Pancreas (tissue), 10 donors: ENCODE results near the gene MAP2. TPM values are rescaled to one million over a fixed set of nuclear protein-coding genes. Genes with fewer than 3 reads are reported as not detected.

Experiments
- ATAC-seq, 4 donors: fragments of 200-7000 bp; cut with Tn5 transposase; one replicate each; pipeline versions ENCODE4 v1.8.0 to v1.9.1; 2020; ENCODE audit warnings: mild to moderate bottlenecking in 4 of 4, moderate library complexity in 4 of 4
- DNase-seq, 6 donors: peaks; one replicate each; pipeline ENCODE4 v3.0.0-alpha.2; 2020
- FAIRE-seq: peaks from 2 replicates; lab custom pipeline; 2012; peaks lifted over from hg19 to GRCh38; lab: Jason Lieb, UNC
- H3K27ac ChIP-seq, 4 donors: fragments of 200-600 bp; sonication (generic); 1 replicate in 3 of 4; 2 replicates in 1 of 4; pipeline versions ENCODE4 v1.5.0 to v1.8.0; 2020
- H3K27me3 ChIP-seq, 4 donors: fragments of 200-600 bp; one replicate each; pipeline ENCODE4 v1.8.0; 2021
- H3K36me3 ChIP-seq, 3 donors: fragments of 200-600 bp; sonication (generic) in 1 of 3; one replicate each; pipeline versions ENCODE4 v1.5.0 to v1.8.0; 2020 to 2021
- H3K4me1 ChIP-seq, 3 donors: fragments of 200-600 bp; one replicate each; pipeline ENCODE4 v1.8.0; 2021
- H3K4me3 ChIP-seq, 4 donors: fragments of 200-600 bp; sonication (generic) in 2 of 4; one replicate each; pipeline versions ENCODE4 v1.5.0 to v1.8.0; 2020 to 2021
- H3K9me3 ChIP-seq, 4 donors: fragments of 200-600 bp; one replicate each; pipeline ENCODE4 v1.8.0; 2021
- WGBS, 2 donors: extraction: QIAGEN DNeasy Blood & Tissue Kit; methylation state at CpG; one replicate each; pipeline ENCODE4 v1.1.7; 2013; 5-methylcytosine and 5-hydroxymethylcytosine counted together
- intact Hi-C, 3 donors: fragments of 100-400 bp; cut with DNase I; formaldehyde crosslinking; loops; one replicate each; pipeline versions ENCODE4 v1.11.1 to v1.14.2; 2022
- polyA plus RNA-seq, 2 donors: library from polyadenylated mRNA; stranded (reverse); fragments of 200-250 nt; gene quantifications; one replicate each; pipeline ENCODE4 v1.2.3, GENCODE V29; 2013
- total RNA-seq, 6 donors: library from RNA; stranded (reverse); fragmentation: NEBNext Ultra II Directional in 4 of 6; extraction: Animal tissue kit (Norgen Biotek cat#: 25700) in 4 of 6; gene quantifications; one replicate each; pipeline versions ENCODE4 v1.2.1 to v1.2.4, GENCODE V29; 2021 to 2023
- TF ChIP-seq, protein P1 (sequence below), 4 donors: fragments of 200-600 bp; sonication (generic) in 3 of 4; IDR thresholded peaks; one replicate each; pipeline versions ENCODE4 v1.5.0 to v1.8.0; 2021; ENCODE audit warnings: antibody characterized with exemption in 4 of 4
- donor health status: healthy with polysubstance abuse.
- donor health status: DM: no; HTN: no; CAD: no; lungs with moderate emphysema.
- donor health status: DM: no; HTN: no; CAD: no.
- donor health status: control.
- donor health status: control.
- donor health status: Bipolar disorder and iron deficiency.
- donor health status: DM: yes; HTN: yes; CAD: no.
- donor health status: DM: no; HTN: no; CAD: no.
- donor health status: DM: no; HTN: no; CAD: no.
- donor health status: DM: yes; HTN: yes; CAD: no.

The MAP2 gene
- total and polyA plus RNA-seq, 8 donors: 6.9 to 23.9 (median 11.2) TPM

DNA sequence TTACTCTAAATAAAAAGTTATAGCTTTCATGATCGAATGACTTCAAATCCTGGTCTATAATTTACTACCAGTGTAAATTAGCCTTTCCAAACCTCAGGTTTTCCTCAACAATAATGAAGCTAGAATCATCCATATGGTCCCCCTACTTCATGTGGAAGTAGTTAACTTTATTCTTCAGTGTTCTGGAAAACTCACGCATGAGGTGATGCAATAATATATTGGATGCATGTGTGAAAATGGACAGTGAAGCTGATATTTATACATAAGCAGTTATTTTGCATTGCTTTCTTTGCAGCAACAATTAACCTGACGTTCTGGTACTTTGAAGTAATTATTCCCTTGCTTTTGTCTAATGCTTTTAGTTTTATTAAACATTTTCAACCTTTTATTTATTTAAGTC, 329.2 kb downstream of the MAP2 start:
- FAIRE-seq (no peak), ATAC-seq (no peak), DNase-seq (no peak)
- TF ChIP-seq, protein P1, sequence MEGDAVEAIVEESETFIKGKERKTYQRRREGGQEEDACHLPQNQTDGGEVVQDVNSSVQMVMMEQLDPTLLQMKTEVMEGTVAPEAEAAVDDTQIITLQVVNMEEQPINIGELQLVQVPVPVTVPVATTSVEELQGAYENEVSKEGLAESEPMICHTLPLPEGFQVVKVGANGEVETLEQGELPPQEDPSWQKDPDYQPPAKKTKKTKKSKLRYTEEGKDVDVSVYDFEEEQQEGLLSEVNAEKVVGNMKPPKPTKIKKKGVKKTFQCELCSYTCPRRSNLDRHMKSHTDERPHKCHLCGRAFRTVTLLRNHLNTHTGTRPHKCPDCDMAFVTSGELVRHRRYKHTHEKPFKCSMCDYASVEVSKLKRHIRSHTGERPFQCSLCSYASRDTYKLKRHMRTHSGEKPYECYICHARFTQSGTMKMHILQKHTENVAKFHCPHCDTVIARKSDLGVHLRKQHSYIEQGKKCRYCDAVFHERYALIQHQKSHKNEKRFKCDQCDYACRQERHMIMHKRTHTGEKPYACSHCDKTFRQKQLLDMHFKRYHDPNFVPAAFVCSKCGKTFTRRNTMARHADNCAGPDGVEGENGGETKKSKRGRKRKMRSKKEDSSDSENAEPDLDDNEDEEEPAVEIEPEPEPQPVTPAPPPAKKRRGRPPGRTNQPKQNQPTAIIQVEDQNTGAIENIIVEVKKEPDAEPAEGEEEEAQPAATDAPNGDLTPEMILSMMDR (IDR thresholded peaks at IDR 0.05): no peak
- no peaks in the 10 kb centered on the region for H3K27me3 ChIP-seq
- no peaks in the 10 kb centered on the region for H3K9me3 ChIP-seq
- no peaks in the 10 kb centered on the region for H3K4me1 ChIP-seq
- intact Hi-C loops: no loop called here
- H3K27ac ChIP-seq: no peak overlapping the region
- no peaks in the 10 kb centered on the region for H3K36me3 ChIP-seq
- no peak overlapping the region for H3K4me3 ChIP-seq
- WGBS, 2 donors: 44 to 50% methylated on average over 3 of the region's 3 CpGs

DNA sequence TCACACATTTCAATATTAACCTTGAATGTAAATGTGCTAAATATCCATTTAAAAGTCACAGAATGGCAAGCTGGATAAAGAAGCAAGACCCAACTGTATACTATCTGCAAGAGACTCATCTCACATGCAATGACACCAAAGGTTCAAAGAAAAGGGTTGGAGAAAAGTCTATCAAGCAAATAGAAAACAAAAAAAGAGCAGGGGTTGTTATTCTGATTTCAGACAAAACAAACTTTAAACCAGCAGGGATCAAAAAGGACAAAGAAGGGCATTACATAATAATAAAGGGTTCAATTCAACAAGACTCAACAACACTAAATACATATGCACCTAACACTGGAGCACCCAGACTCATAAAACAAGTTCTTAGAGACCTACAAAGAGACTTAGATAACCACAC, 333.3 kb downstream of the MAP2 start:
- ATAC-seq: no peak
- no peak for FAIRE-seq
- Histone ChIP-seq H3K36me3 (no peaks in the 10 kb centered on the region), H3K9me3 (no peaks in the 10 kb centered on the region), H3K4me1 (no peaks in the 10 kb centered on the region), H3K27me3 (no peaks in the 10 kb centered on the region), H3K27ac (no peak overlapping the region), H3K4me3 (no peak overlapping the region)
- intact Hi-C loops: no loop called here
- DNase-seq: no peak
- TF ChIP-seq, protein P1 (IDR thresholded peaks at IDR 0.05): no peak

DNA sequence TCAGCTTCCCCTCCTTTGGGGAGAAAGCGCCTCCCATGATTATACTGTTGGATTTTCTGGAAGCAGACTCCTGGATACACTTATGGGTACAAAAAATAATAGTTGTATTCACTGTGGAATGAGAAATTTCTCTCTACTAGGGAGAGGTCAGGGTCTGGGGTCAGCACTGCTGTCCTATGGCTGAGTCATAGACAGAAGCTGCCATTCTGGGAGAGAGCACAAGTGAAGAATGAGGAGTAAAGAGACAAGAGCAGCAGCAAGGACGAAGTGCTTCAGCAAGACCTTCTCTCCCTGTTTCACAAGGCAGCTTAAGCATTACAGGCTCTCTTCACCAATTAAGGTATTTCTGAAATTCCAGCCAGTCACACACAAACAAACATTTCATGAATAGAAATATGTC, 337.7 kb downstream of the MAP2 start:
- Histone ChIP-seq H3K27ac (no peak overlapping the region), H3K4me3 (no peak overlapping the region), H3K9me3 (no peaks in the 10 kb centered on the region), H3K27me3 (no peaks in the 10 kb centered on the region), H3K36me3 (no peaks in the 10 kb centered on the region), H3K4me1 (no peaks in the 10 kb centered on the region)
- DNase-seq: no peak
- TF ChIP-seq, protein P1 (IDR thresholded peaks at IDR 0.05): no peak
- no peak for FAIRE-seq
- intact Hi-C loops: no loop called here
- WGBS, 2 donors: 60 to 67% methylated on average over 2 of the region's 2 CpGs
- no peak for ATAC-seq

DNA sequence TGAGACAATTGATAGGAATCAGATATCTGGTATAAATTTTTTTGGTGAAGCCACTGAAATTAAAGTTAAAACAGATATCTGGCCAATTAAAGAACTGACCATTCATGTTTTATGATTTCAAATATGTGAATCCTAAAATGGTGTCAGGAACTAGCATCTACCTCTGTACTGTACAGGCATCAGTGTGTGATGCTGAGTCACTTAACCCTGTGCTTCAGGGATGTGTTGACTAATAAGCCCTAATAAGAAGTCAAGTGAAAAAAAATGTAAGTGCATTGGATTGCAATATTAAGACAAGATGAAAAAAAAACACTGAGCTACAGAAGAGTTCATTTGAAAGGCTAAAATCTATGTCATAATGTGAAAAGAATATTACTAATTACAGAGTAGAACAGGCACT, 338.7 kb downstream of the MAP2 start:
- TF ChIP-seq, protein P1 (IDR thresholded peaks at IDR 0.05): no peak
- FAIRE-seq (no peak), DNase-seq (no peak), ATAC-seq (no peak)
- intact Hi-C loops: no loop called here
- Histone ChIP-seq H3K36me3 (no peaks in the 10 kb centered on the region), H3K4me3 (no peak overlapping the region), H3K27me3 (no peaks in the 10 kb centered on the region), H3K4me1 (no peaks in the 10 kb centered on the region), H3K9me3 (no peaks in the 10 kb centered on the region), H3K27ac (no peak overlapping the region)

DNA sequence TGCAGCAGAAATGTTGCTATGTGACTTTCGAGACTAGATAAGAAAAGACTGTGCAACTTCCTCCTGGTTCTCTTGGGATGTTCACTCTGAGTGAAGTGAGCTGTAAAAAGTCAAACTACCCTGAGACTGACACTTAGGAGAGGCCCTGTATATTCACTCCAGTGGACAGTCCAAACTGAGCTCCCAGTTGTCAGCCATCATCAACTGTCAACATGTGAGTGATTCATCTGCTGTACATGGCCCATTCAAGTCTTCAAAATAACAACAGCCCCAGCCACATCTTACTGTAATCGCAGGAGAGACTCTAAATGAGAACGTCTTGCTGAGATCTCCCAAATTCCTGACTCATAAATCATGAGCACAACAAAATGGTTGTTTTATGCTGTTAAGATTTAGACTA, 339.3 kb downstream of the MAP2 start:
- no peak for ATAC-seq
- Histone ChIP-seq H3K9me3 (no peaks in the 10 kb centered on the region), H3K27me3 (no peaks in the 10 kb centered on the region), H3K27ac (no peak overlapping the region), H3K36me3 (no peaks in the 10 kb centered on the region), H3K4me3 (no peak overlapping the region), H3K4me1 (no peaks in the 10 kb centered on the region)
- DNase-seq: no peak
- TF ChIP-seq, protein P1 (IDR thresholded peaks at IDR 0.05): no peak
- intact Hi-C loops: no loop called here
- no peak for FAIRE-seq
- WGBS, 2 donors: 49 to 64% methylated on average over 3 of the region's 3 CpGs
